HCT116 (cell line): Measurements from ENCODE around the gene FAM53A. TPM values are rescaled to one million over a fixed set of nuclear protein-coding genes. Genes with fewer than 3 reads are reported as not detected.

Source experiments
- ATAC-seq: fragments of 200-7000 bp; cut with Tn5 transposase; 2 replicates; pipeline ENCODE4 v1.9.1; 2020; ENCODE audit warnings: mild to moderate bottlenecking, moderate library complexity
- BruUV-seq: library from RNA; stranded (reverse); fragments of 400-500 nt; replicated peaks from 2 replicates; lab custom pipeline; 2021; lab: Mats Ljungman, UMichigan
- CTCF ChIA-PET: fragments of 300-600 bp; sonication (Branson Sonifier 250); formaldehyde crosslinking; loops from one replicate; lab custom pipeline; 2021; ENCODE audit warnings: antibody characterized with exemption; lab: Charles Lee
- POLR2A ChIA-PET: fragments of 300-600, 350-600 bp; sonication (Branson Sonifier 250); formaldehyde crosslinking; loops from one replicate; lab custom pipeline; 2021; ENCODE audit warnings: antibody characterized with exemption; lab: Charles Lee
- RAD21 ChIA-PET, 2 experiments: fragments of 300-600 bp; sonication (Branson Sonifier 250); formaldehyde crosslinking; loops; one replicate each; lab custom pipeline; 2023; ENCODE audit warnings: low total read pairs in 2 of 2; ENCODE audit not compliant: uncharacterized antibody in 2 of 2, unreplicated experiment in 2 of 2, low non-redundant PET in 1 of 2; lab: Charles Lee
- DNase-seq: peaks from one replicate; pipeline ENCODE4 v3.0.0-alpha.2; 2010; ENCODE audit warnings: low read depth, low spot score
- H2AFZ ChIP-seq: fragments of 200-600 bp; shearing (Covaris generic), sonication (generic); 2 replicates; pipeline ENCODE4 v1.6.1; 2017; ENCODE audit warnings: low read depth, mixed run types, mixed read lengths, antibody characterized with exemption, low read length; ENCODE audit not compliant: poor library complexity, severe bottlenecking
- H3K27ac ChIP-seq: 2 replicates; pipeline ENCODE4 v1.5.1; 2012; ENCODE audit warnings: low read depth, low read length
- H3K27me3 ChIP-seq: fragments of 200-600 bp; sonication (generic); 2 replicates; pipeline ENCODE4 v1.6.1; 2016; ENCODE audit warnings: mixed run types, low read length, mixed read lengths; ENCODE audit not compliant: insufficient read depth
- H3K36me3 ChIP-seq, 2 experiments: fragments of 200-500 bp in 1 of 2; fragments of 200-600 bp in 1 of 2; sonication (Bioruptor generic) in 1 of 2; sonication (generic) in 1 of 2; 2 replicates each; pipeline versions ENCODE4 v1.5.1 to v1.6.1; 2014 to 2016; ENCODE audit warnings: low read length in 2 of 2, inconsistent platforms in 1 of 2, mixed read lengths in 1 of 2, mixed run types in 1 of 2; ENCODE audit not compliant: insufficient read depth in 2 of 2, control insufficient read depth in 1 of 2
- H3K4me1 ChIP-seq, 2 experiments: fragments of 200-600 bp in 1 of 2; sonication (generic) in 1 of 2; 2 replicates each; pipeline versions ENCODE4 v1.5.1 to v1.6.1; 2012 to 2017; ENCODE audit warnings: low read length in 2 of 2, inconsistent platforms in 1 of 2, mild to moderate bottlenecking in 1 of 2, mixed read lengths in 1 of 2, mixed run types in 1 of 2, moderate library complexity in 1 of 2; ENCODE audit not compliant: insufficient read depth in 2 of 2, control insufficient read depth in 1 of 2
- H3K4me2 ChIP-seq: fragments of 200-600 bp; sonication (generic); 2 replicates; pipeline ENCODE4 v1.6.1; 2017; ENCODE audit warnings: mixed run types, low read length, mixed read lengths
- H3K4me3 ChIP-seq, 2 experiments: fragments of 200-600 bp in 1 of 2; sonication (generic) in 1 of 2; replicated peaks in 1 of 2; 2 replicates each; pipeline ENCODE4 v1.5.1; 2011 to 2016; ENCODE audit warnings: low read length in 2 of 2, control low read depth in 1 of 2, low read depth in 1 of 2, mild to moderate bottlenecking in 1 of 2, mixed read lengths in 1 of 2, mixed run types in 1 of 2
- H3K79me2 ChIP-seq: fragments of 200-600 bp; sonication (generic); 2 replicates; pipeline ENCODE4 v1.6.1; 2017; ENCODE audit warnings: mild to moderate bottlenecking, mixed run types, low read length, moderate library complexity, mixed read lengths; ENCODE audit not compliant: insufficient read depth
- H3K9ac ChIP-seq: fragments of 200-600 bp; sonication (generic); 2 replicates; pipeline ENCODE4 v1.6.1; 2016; ENCODE audit warnings: low read length, mixed read lengths
- H3K9me2 ChIP-seq: fragments of 200-600 bp; sonication (generic), shearing (Covaris generic); 2 replicates; pipeline ENCODE4 v1.6.1; 2017; ENCODE audit warnings: mixed run types, mild to moderate bottlenecking, moderate library complexity; ENCODE audit not compliant: insufficient read depth
- H3K9me3 ChIP-seq, 2 experiments: fragments of 200-500 bp in 1 of 2; fragments of 200-600 bp in 1 of 2; sonication (Bioruptor generic) in 1 of 2; sonication (generic) in 1 of 2; 2 replicates each; pipeline ENCODE4 v1.6.1; 2014 to 2017; ENCODE audit warnings: low read length in 2 of 2, mixed read lengths in 2 of 2, inconsistent platforms in 1 of 2, low read depth in 1 of 2, mild to moderate bottlenecking in 1 of 2, mixed run types in 1 of 2, moderate library complexity in 1 of 2; ENCODE audit not compliant: control insufficient read depth in 1 of 2, insufficient read depth in 1 of 2
- H4K20me1 ChIP-seq: fragments of 200-600 bp; sonication (generic), shearing (Covaris generic); 2 replicates; pipeline ENCODE4 v1.6.1; 2017; ENCODE audit warnings: mixed run types, mild to moderate bottlenecking, moderate library complexity; ENCODE audit not compliant: insufficient read depth
- CBX3 ChIP-seq: IDR thresholded peaks from 2 replicates; pipeline ENCODE4 v1.6.1; 2012; ENCODE audit warnings: low read depth
- CEBPB ChIP-seq: IDR thresholded peaks from 2 replicates; pipeline ENCODE4 v1.6.1; 2012; ENCODE audit warnings: low read depth
- EZH2 ChIP-seq: fragments of 200-600 bp; sonication (generic); IDR thresholded peaks from 2 replicates; pipeline ENCODE4 v1.6.1; 2017; ENCODE audit warnings: antibody characterized with exemption, mixed run types
- FOSL1 ChIP-seq: IDR thresholded peaks from 2 replicates; pipeline ENCODE4 v1.6.1; 2012; ENCODE audit warnings: low read depth
- MAX ChIP-seq: IDR thresholded peaks from 2 replicates; pipeline ENCODE4 v1.6.1; 2012
- POLR2A ChIP-seq: IDR thresholded peaks from 2 replicates; pipeline ENCODE4 v1.7.0; 2011; ENCODE audit warnings: borderline replicate concordance; ENCODE audit not compliant: insufficient read depth, insufficient read length; ENCODE audit errors: extremely low read depth
- POLR2AphosphoS5 ChIP-seq: IDR thresholded peaks from 2 replicates; pipeline ENCODE4 v1.6.1; 2011; ENCODE audit warnings: mild to moderate bottlenecking, low read depth, low read length, moderate library complexity
- RAD21 ChIP-seq: IDR thresholded peaks from 2 replicates; pipeline ENCODE4 v1.6.1; 2012; ENCODE audit warnings: low read depth, mild to moderate bottlenecking
- intact Hi-C: fragments of 100-400 bp; cut with micrococcal nuclease; formaldehyde crosslinking; loops from 2 replicates; pipeline ENCODE4 v1.10.0; 2022
- total RNA-seq: library from RNA; stranded (reverse); gene quantifications from one replicate; pipeline ENCODE4 v1.2.1, GENCODE V29; 2021; ENCODE audit not compliant: unreplicated experiment
- TF ChIP-seq, protein P1 (sequence below), 3 experiments: fragments of 200-600 bp in 1 of 3; sonication (generic) in 1 of 3; IDR thresholded peaks in 2 of 3; conservative IDR thresholded peaks in 1 of 3; 2 replicates each; pipeline ENCODE4 v1.5.1; 2012 to 2017; ENCODE audit warnings: low read depth in 2 of 3, low read length in 2 of 3, antibody characterized with exemption in 1 of 3, borderline replicate concordance in 1 of 3, control low read depth in 1 of 3, mild to moderate bottlenecking in 1 of 3, mixed read lengths in 1 of 3, mixed run types in 1 of 3, moderate library complexity in 1 of 3; ENCODE audit not compliant: insufficient read depth in 1 of 3
- TF ChIP-seq, protein P2 (sequence below): IDR thresholded peaks from 2 replicates; pipeline ENCODE4 v1.6.1; 2012; ENCODE audit warnings: low read depth

FAM53A gene
- total RNA-seq, 1 experiment from 2014 or later = 1.1 TPM

DNA sequence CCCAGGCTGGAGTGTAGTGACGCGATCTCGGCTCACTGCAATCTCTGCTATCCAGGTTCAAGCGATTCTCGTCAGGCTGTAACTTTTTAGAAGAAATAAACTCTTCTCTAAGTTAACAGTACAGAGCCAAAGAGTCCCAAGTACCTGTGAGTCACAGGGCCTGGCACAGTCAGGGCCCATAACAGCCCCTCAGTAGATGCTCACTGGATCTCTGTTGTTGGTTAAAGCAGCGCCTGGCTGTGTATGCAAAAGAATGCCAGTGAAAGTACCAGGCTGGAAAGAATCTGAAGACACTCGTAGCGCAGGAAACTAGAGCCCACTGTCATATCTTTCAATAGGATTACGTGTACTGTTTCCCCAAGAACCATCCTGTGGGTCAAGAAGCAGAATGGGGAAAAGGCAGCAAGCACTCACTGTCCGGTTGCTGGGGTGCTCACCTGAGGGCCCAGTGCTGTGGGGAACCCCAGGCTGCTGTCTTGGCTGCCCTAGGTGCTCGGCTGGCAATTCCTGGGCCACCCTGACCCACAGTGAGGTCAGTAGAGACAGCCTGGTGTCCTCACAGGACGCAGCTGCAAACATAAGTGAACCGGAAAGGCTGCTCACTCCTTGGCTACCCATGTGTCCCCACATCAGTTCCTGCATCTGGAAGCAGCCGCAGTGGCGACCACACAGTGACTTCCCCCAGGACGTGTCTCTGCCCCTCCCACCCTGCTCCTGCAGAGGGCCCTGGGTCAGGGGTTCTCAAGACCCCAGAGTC lies 31.1 kb upstream of the FAM53A start:
- H2AFZ ChIP-seq = no peak overlapping the region
- peak overlapping the region; percentile 30 for H3K27ac ChIP-seq
- ATAC-seq (no peak), DNase-seq (no peak)
- H3K4me2 ChIP-seq = no peak overlapping the region
- peaks cover 11 to 38% of the 10 kb centered on the region in 2 experiments; a peak in 3 of 4 replicates for H3K4me1 ChIP-seq
- intact Hi-C loops = no loop called here
- TF ChIP-seq RAD21 (no peak), POLR2AphosphoS5 (0 out of 2 replicates have a peak, but pooled peaks have one; percentile 16)
- CTCF ChIA-PET = interaction anchor here (1.6 kb wide), 1 partner anchor 14 kb away, joined by 4 read pairs; no protein-coding TSS in a partner anchor
- H4K20me1 ChIP-seq = peaks cover 9% of the 10 kb centered on the region; the same call in 1 of the 2 replicates
- H3K27me3 ChIP-seq = no peaks in the 10 kb centered on the region
- no peaks in the 10 kb centered on the region for H3K9me3 ChIP-seq
- no peaks in the 10 kb centered on the region for H3K9me2 ChIP-seq
- RAD21 ChIA-PET = no interaction called here
- no TSS peak for BruUV-seq
- peaks cover 0 to 2% of the 10 kb centered on the region in 2 experiments; a peak in 2 of 4 replicates for H3K36me3 ChIP-seq
- H3K9ac ChIP-seq = no peak overlapping the region
- POLR2A ChIA-PET = no interaction called here
- H3K79me2 ChIP-seq = peaks cover 84% of the 10 kb centered on the region
- H3K4me3 ChIP-seq = no peak overlapping the region

DNA sequence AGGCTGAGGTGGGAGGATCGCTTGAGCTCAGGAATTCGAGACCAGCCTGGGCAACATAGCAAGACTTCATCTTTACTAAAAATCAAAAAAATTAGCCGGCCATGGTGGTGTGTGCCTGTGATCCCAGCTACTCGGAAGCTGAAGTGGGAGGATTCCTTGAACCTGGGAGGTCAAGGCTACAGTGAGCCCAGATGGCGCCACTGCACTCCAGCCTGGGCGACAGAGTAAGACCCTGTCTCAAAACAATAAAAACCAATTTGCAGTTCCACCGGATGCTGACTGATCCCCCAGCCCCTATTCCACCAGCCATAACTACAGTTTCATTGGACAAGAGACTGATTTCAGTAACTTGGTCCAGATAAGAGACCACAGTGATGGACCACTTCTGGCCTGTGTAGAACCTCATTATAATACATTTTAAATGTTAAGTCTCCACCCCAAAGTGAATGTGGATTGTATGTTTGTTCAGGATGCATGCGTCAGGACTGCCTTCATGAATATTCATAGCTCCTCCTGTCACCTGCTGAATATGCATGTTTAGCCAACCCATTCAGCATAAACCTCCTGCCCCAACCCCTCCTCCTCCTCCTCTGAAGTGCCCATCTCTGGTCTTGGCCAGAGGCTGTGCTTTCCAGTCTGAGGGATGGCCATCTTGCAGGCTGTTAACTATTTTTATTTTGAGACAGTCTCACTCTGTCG lies 30.3 kb upstream of the FAM53A start:
- peaks cover 84% of the 10 kb centered on the region for H3K79me2 ChIP-seq
- H4K20me1 ChIP-seq = peaks cover 13% of the 10 kb centered on the region; the same call in 1 of the 2 replicates
- H3K36me3 ChIP-seq = peaks cover 0 to 10% of the 10 kb centered on the region in 2 experiments; a peak in 2 of 4 replicates
- H2AFZ ChIP-seq = no peak overlapping the region
- no peaks in the 10 kb centered on the region for H3K9me2 ChIP-seq
- BruUV-seq = no TSS peak
- H3K4me3 ChIP-seq = no peak overlapping the region
- ChIA-PET CTCF (interaction anchor here (1.0 to 1.6 kb wide), 2 partner anchors 12 to 15 kb away, joined by 3 to 4 read pairs; no protein-coding TSS in a partner anchor), RAD21 (no interaction called here), POLR2A (no interaction called here)
- peaks cover 11 to 36% of the 10 kb centered on the region in 2 experiments; a peak in 3 of 4 replicates for H3K4me1 ChIP-seq
- peak overlapping the region; percentile 100 for H3K27ac ChIP-seq
- H3K27me3 ChIP-seq = no peaks in the 10 kb centered on the region
- peak overlapping the region; percentile 92 for H3K4me2 ChIP-seq
- ATAC-seq (no peak), DNase-seq (no peak)
- TF ChIP-seq POLR2AphosphoS5 (no peak), EZH2 (no peak), MAX (no peak), POLR2A (no peak), RAD21 (no peak), CBX3 (no peak), CEBPB (no peak), FOSL1 (no peak)
- TF ChIP-seq, protein P1, sequence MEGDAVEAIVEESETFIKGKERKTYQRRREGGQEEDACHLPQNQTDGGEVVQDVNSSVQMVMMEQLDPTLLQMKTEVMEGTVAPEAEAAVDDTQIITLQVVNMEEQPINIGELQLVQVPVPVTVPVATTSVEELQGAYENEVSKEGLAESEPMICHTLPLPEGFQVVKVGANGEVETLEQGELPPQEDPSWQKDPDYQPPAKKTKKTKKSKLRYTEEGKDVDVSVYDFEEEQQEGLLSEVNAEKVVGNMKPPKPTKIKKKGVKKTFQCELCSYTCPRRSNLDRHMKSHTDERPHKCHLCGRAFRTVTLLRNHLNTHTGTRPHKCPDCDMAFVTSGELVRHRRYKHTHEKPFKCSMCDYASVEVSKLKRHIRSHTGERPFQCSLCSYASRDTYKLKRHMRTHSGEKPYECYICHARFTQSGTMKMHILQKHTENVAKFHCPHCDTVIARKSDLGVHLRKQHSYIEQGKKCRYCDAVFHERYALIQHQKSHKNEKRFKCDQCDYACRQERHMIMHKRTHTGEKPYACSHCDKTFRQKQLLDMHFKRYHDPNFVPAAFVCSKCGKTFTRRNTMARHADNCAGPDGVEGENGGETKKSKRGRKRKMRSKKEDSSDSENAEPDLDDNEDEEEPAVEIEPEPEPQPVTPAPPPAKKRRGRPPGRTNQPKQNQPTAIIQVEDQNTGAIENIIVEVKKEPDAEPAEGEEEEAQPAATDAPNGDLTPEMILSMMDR (IDR thresholded peaks at IDR 0.05 in 2 of 3, conservative IDR thresholded peaks at IDR 0.05 in 1 of 3; ENCODE audit: borderline replicate concordance in 1 of 3, insufficient read depth in 1 of 3, low read depth in 2 of 3, low read length in 2 of 3) = no peak
- TF ChIP-seq, protein P2, sequence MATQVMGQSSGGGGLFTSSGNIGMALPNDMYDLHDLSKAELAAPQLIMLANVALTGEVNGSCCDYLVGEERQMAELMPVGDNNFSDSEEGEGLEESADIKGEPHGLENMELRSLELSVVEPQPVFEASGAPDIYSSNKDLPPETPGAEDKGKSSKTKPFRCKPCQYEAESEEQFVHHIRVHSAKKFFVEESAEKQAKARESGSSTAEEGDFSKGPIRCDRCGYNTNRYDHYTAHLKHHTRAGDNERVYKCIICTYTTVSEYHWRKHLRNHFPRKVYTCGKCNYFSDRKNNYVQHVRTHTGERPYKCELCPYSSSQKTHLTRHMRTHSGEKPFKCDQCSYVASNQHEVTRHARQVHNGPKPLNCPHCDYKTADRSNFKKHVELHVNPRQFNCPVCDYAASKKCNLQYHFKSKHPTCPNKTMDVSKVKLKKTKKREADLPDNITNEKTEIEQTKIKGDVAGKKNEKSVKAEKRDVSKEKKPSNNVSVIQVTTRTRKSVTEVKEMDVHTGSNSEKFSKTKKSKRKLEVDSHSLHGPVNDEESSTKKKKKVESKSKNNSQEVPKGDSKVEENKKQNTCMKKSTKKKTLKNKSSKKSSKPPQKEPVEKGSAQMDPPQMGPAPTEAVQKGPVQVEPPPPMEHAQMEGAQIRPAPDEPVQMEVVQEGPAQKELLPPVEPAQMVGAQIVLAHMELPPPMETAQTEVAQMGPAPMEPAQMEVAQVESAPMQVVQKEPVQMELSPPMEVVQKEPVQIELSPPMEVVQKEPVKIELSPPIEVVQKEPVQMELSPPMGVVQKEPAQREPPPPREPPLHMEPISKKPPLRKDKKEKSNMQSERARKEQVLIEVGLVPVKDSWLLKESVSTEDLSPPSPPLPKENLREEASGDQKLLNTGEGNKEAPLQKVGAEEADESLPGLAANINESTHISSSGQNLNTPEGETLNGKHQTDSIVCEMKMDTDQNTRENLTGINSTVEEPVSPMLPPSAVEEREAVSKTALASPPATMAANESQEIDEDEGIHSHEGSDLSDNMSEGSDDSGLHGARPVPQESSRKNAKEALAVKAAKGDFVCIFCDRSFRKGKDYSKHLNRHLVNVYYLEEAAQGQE = no peak
- H3K9ac ChIP-seq = peak overlapping the region; percentile 95
- intact Hi-C loops = no loop called here
- no peaks in the 10 kb centered on the region for H3K9me3 ChIP-seq
